Ramos (cell line): Measurements from ENCODE around the gene HDAC1.

Experiments used
- in situ Hi-C: fragments of 300-500 bp; cut with MboI; formaldehyde crosslinking; loops from one replicate; pipeline ENCODE4 v1.14.3; 2022; ENCODE audit warnings: low sequenced_read_pairs; ENCODE audit not compliant: unreplicated experiment

Gene HDAC1

GRCh38 chr1:32363713-32364112 lies 71.8 kb downstream of the HDAC1 start:
- in situ Hi-C loops = no loop called here

- in situ Hi-C loops = no loop called here
Measured at GRCh38 chr1:32364836-32365235, 73.0 kb downstream of the HDAC1 start.

GRCh38 chr1:32365445-32365844 lies 73.6 kb downstream of the HDAC1 start:
- in situ Hi-C loops = no loop called here

- in situ Hi-C loops = no loop called here
Measured at GRCh38 chr1:32367912-32368635, 76.2 kb downstream of the HDAC1 start.

GRCh38 chr1:32372149-32372756 lies 80.4 kb downstream of the HDAC1 start:
- in situ Hi-C loops = no loop called here

- in situ Hi-C loops = no loop called here
Measured at GRCh38 chr1:32373996-32374592, 82.2 kb downstream of the HDAC1 start.

GRCh38 chr1:32376199-32376598 lies 84.3 kb downstream of the HDAC1 start:
- in situ Hi-C loops = no loop called here

GRCh38 chr1:32377541-32378220 lies 85.8 kb downstream of the HDAC1 start:
- in situ Hi-C loops = no loop called here

- in situ Hi-C loops = no loop called here
Measured at GRCh38 chr1:32380057-32380456, 88.2 kb downstream of the HDAC1 start.
